H1 (cell line): ENCODE data around the gene DCAF7. TPM values are rescaled to one million over a fixed set of nuclear protein-coding genes. Genes with fewer than 3 reads are reported as not detected.

ENCODE experiments used
- BACH1 ChIP-seq: IDR thresholded peaks from 2 replicates; pipeline ENCODE4 v1.6.1; 2012; ENCODE audit warnings: low read length, improper control_type of control experiment
- BRCA1 ChIP-seq: IDR thresholded peaks from 2 replicates; pipeline ENCODE4 v1.6.1; 2012; ENCODE audit warnings: low read depth, low read length, improper control_type of control experiment
- CHD1 ChIP-seq: IDR thresholded peaks from 2 replicates; pipeline ENCODE4 v1.6.1; 2012; ENCODE audit warnings: low read depth, low read length, improper control_type of control experiment
- CTBP2 ChIP-seq: IDR thresholded peaks from 2 replicates; pipeline ENCODE4 v1.7.0; 2011; ENCODE audit warnings: borderline replicate concordance, mild to moderate bottlenecking, moderate library complexity, mixed read lengths, low read length; ENCODE audit not compliant: insufficient read depth, insufficient read length
- EGR1 ChIP-seq: IDR thresholded peaks from 2 replicates; pipeline ENCODE4 v1.6.1; 2011; ENCODE audit warnings: low read depth, low read length, borderline replicate concordance
- EZH2 ChIP-seq: fragments of 200-600 bp; sonication (generic); IDR thresholded peaks from 2 replicates; pipeline ENCODE4 v1.7.1; 2012; ENCODE audit warnings: low read depth, mild to moderate bottlenecking, moderate library complexity, low read length, inconsistent platforms; ENCODE audit not compliant: severe bottlenecking
- GABPA ChIP-seq: IDR thresholded peaks from 2 replicates; pipeline ENCODE4 v1.6.1; 2011; ENCODE audit warnings: mild to moderate bottlenecking, low read length, moderate library complexity, borderline replicate concordance; ENCODE audit not compliant: insufficient read depth
- GTF2F1 ChIP-seq: IDR thresholded peaks from 2 replicates; pipeline ENCODE4 v1.6.1; 2012; ENCODE audit warnings: low read depth, low read length, improper control_type of control experiment, borderline replicate concordance
- HDAC2 ChIP-seq, 2 experiments: fragments of 300-600 bp in 1 of 2; sonication (generic) in 1 of 2; IDR thresholded peaks; 2 replicates each; pipeline ENCODE4 v1.6.1; 2011 to 2012; ENCODE audit warnings: low read depth in 2 of 2, low read length in 2 of 2, mild to moderate bottlenecking in 2 of 2, moderate library complexity in 2 of 2, borderline replicate concordance in 1 of 2, inconsistent platforms in 1 of 2
- JUN ChIP-seq: IDR thresholded peaks from 2 replicates; pipeline ENCODE4 v1.6.1; 2011; ENCODE audit warnings: low read depth, mild to moderate bottlenecking, improper control_type of control experiment, low read length
- JUND ChIP-seq: IDR thresholded peaks from 2 replicates; pipeline ENCODE4 v1.6.1; 2011; ENCODE audit warnings: mild to moderate bottlenecking, improper control_type of control experiment, low read length
- KDM1A ChIP-seq: fragments of 200-600, 300-600 bp; sonication (generic); IDR thresholded peaks from 2 replicates; pipeline ENCODE4 v1.7.1; 2016; ENCODE audit warnings: mild to moderate bottlenecking, low read length, borderline replicate concordance
- MAFK ChIP-seq: IDR thresholded peaks from 2 replicates; pipeline ENCODE4 v1.6.1; 2012; ENCODE audit warnings: low read depth, mild to moderate bottlenecking, improper control_type of control experiment, low read length
- POU5F1 ChIP-seq: IDR thresholded peaks from 2 replicates; pipeline ENCODE4 v1.6.1; 2011; ENCODE audit warnings: low read depth, mild to moderate bottlenecking, low read length, moderate library complexity
- RNF2 ChIP-seq: fragments of 200-900, 300-1000 bp; sonication (generic); IDR thresholded peaks from 2 replicates; pipeline ENCODE4 v1.7.1; 2016; ENCODE audit warnings: borderline replicate concordance, low read depth, mild to moderate bottlenecking, antibody characterized with exemption, low read length; ENCODE audit not compliant: poor library complexity, severe bottlenecking; ENCODE audit errors: missing control alignments
- SIN3A ChIP-seq, 2 experiments: IDR thresholded peaks in 1 of 2; conservative IDR thresholded peaks in 1 of 2; 2 replicates each; pipeline ENCODE4 v1.6.1; 2011 to 2012; ENCODE audit warnings: low read length in 2 of 2, improper control_type of control experiment in 1 of 2, low read depth in 1 of 2, mild to moderate bottlenecking in 1 of 2
- SIX5 ChIP-seq: IDR thresholded peaks from 2 replicates; pipeline ENCODE4 v1.6.1; 2011; ENCODE audit warnings: mild to moderate bottlenecking, low read depth, low read length
- SP4 ChIP-seq: IDR thresholded peaks from 2 replicates; pipeline ENCODE4 v1.6.1; 2012; ENCODE audit warnings: low read length, inconsistent platforms
- TBP ChIP-seq: IDR thresholded peaks from 2 replicates; pipeline ENCODE4 v1.6.1; 2011; ENCODE audit warnings: low read depth, low read length, improper control_type of control experiment
- YY1 ChIP-seq: IDR thresholded peaks from 2 replicates; pipeline ENCODE4 v1.6.1; 2011; ENCODE audit warnings: low read depth, mild to moderate bottlenecking, low read length
- polyA plus RNA-seq, 7 experiments: library from polyadenylated mRNA; depleted of rRNA in 3 of 7; stranded (reverse) in 5 of 7; unstranded in 2 of 7; fragments of >200 nt in 5 of 7; fragments of 200-250 nt in 2 of 7; gene quantifications; 1 replicate in 5 of 7; 2 replicates in 1 of 7; 4 replicates in 1 of 7; pipeline versions ENCODE4 v1.2.1 to v1.2.3, GENCODE V29; 2011 to 2013; ENCODE audit warnings: missing spikeins in 2 of 7, mixed read lengths in 2 of 7
- total RNA-seq: library from RNA; stranded (reverse); fragmentation: NEBNext Ultra II Directional; extraction: Animal tissue kit (Norgen Biotek cat#: 25700); gene quantifications from 2 replicates; pipeline ENCODE4 v1.2.1, GENCODE V29; 2021
- TF ChIP-seq, protein P1 (sequence below): IDR thresholded peaks from 2 replicates; pipeline ENCODE4 v1.6.1; 2012; ENCODE audit warnings: inconsistent platforms
- TF ChIP-seq, protein P2 (sequence below): IDR thresholded peaks from 2 replicates; pipeline ENCODE4 v1.6.1; 2012; ENCODE audit warnings: inconsistent platforms

DCAF7 gene
- total and polyA plus RNA-seq, 2 of the 8 experiments (the other 6 are each of a cell fraction or from before 2014, with no cell fraction given): 74.9 to 94.1 TPM

GRCh38 chr17:63549946-63550816, at the start of gene DCAF7 (continued):
- TF ChIP-seq JUN: no peak
- no peak for TF ChIP-seq KDM1A
- TF ChIP-seq, protein P1, sequence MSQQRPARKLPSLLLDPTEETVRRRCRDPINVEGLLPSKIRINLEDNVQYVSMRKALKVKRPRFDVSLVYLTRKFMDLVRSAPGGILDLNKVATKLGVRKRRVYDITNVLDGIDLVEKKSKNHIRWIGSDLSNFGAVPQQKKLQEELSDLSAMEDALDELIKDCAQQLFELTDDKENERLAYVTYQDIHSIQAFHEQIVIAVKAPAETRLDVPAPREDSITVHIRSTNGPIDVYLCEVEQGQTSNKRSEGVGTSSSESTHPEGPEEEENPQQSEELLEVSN: no peak; the same call in 1 of the 2 replicates
- no peak for TF ChIP-seq CTBP2
- TF ChIP-seq EZH2: no peak
- TF ChIP-seq BACH1: no peak
- TF ChIP-seq TBP: 0 out of 2 replicates have a peak, but pooled peaks have one; percentile 14
- TF ChIP-seq POU5F1: no peak
- no peak for TF ChIP-seq SIX5
- TF ChIP-seq JUND: no peak
- TF ChIP-seq HDAC2 (IDR thresholded peaks at IDR 0.05; ENCODE audit: borderline replicate concordance in 1 of 2, low read depth in 2 of 2, low read length in 2 of 2): peak in 1 of 2 experiments; percentile 53; a peak in 1 of 4 replicates
- no peak for TF ChIP-seq CHD1
- peak; percentile 67; the same call in 1 of the 2 replicates for TF ChIP-seq EGR1
- no peak for TF ChIP-seq BRCA1
- TF ChIP-seq GABPA: peak; percentile 89
- TF ChIP-seq RNF2: no peak
- TF ChIP-seq, protein P2, sequence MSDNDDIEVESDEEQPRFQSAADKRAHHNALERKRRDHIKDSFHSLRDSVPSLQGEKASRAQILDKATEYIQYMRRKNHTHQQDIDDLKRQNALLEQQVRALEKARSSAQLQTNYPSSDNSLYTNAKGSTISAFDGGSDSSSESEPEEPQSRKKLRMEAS: peak; percentile 47
- peak; percentile 51 to 61; a peak in 2 of 4 replicates for TF ChIP-seq SIN3A (conservative IDR thresholded peaks at IDR 0.05 in 1 of 2, IDR thresholded peaks at IDR 0.05 in 1 of 2; ENCODE audit: low read depth in 1 of 2, low read length in 2 of 2)
- no peak for TF ChIP-seq YY1
- no peak for TF ChIP-seq GTF2F1
- peak; percentile 61; the same call in 1 of the 2 replicates for TF ChIP-seq SP4
- no peak for TF ChIP-seq MAFK
